Stimulated activated CD8-positive, alpha-beta memory T cell treated with anti-CD3 and anti-CD28 coated beads, Interleukin-7, amount 100 ng/mL, for 4 hours (primary cell): ENCODE data around the gene COL25A1.
"Not testable (repeated sequence)": the region's sequence is repeated elsewhere in the genome, so short reads cannot be mapped to it uniquely, and the experiment has no call there.

Experiments
- DNase-seq, 2 donors: peaks; one replicate each; pipeline ENCODE4 v3.0.0-alpha.2; 2020; ENCODE audit warnings: low read depth in 2 of 2

COL25A1 gene

GRCh38 chr4:108954880-108955279 is 347.6 kb downstream of the COL25A1 start:
- DNase-seq: no peak

- DNase-seq: no peak
These were observed 348.5 kb downstream of the COL25A1 start for GRCh38 chr4:108953941-108954340.

- DNase-seq: no peak
These were observed 352.1 kb downstream of the COL25A1 start for GRCh38 chr4:108950158-108950915.

GRCh38 chr4:108947526-108947925 is 354.9 kb downstream of the COL25A1 start:
- no peak for DNase-seq

- DNase-seq: no peak
These were observed 356.2 kb downstream of the COL25A1 start for GRCh38 chr4:108946237-108946636.

GRCh38 chr4:108943976-108944591 is 358.4 kb downstream of the COL25A1 start:
- no peak for DNase-seq

GRCh38 chr4:108943371-108943770 is 359.1 kb downstream of the COL25A1 start:
- DNase-seq: no peak

- DNase-seq: no peak
These were observed 360.5 kb downstream of the COL25A1 start for GRCh38 chr4:108941904-108942430.

- no peak for DNase-seq
These were observed 361.8 kb downstream of the COL25A1 start for GRCh38 chr4:108940634-108941033.

GRCh38 chr4:108940149-108940548 is 362.3 kb downstream of the COL25A1 start:
- no peak for DNase-seq

- no peak for DNase-seq
These were observed 365.4 kb downstream of the COL25A1 start for GRCh38 chr4:108937066-108937465.

- not testable (repeated sequence) for DNase-seq
These were observed 368.5 kb downstream of the COL25A1 start for GRCh38 chr4:108933925-108934324.

- DNase-seq: no peak
These were observed 369.4 kb downstream of the COL25A1 start for GRCh38 chr4:108933046-108933445.

- no peak for DNase-seq
These were observed 370.5 kb downstream of the COL25A1 start for GRCh38 chr4:108931926-108932325.

- DNase-seq: no peak
These were observed 372.3 kb downstream of the COL25A1 start for GRCh38 chr4:108930186-108930585.

- DNase-seq: no peak
These were observed 375.7 kb downstream of the COL25A1 start for GRCh38 chr4:108926781-108927180.

GRCh38 chr4:108926061-108926460 is 376.4 kb downstream of the COL25A1 start:
- DNase-seq: no peak

- DNase-seq: no peak
These were observed 380.3 kb downstream of the COL25A1 start for GRCh38 chr4:108922191-108922590.

GRCh38 chr4:108920395-108921087 is 381.9 kb downstream of the COL25A1 start:
- DNase-seq: no peak

- DNase-seq: no peak
These were observed 383.1 kb downstream of the COL25A1 start for GRCh38 chr4:108919226-108919893.

GRCh38 chr4:108917255-108917654 is 385.2 kb downstream of the COL25A1 start:
- DNase-seq: no peak

- no peak for DNase-seq
These were observed 385.8 kb downstream of the COL25A1 start for GRCh38 chr4:108916638-108917037.
